Hepatocyte (in vitro differentiated cells): Measurements from ENCODE around the gene GDF11.

ENCODE experiments used
- EZH2 ChIP-seq: fragments of 200-600 bp; sonication (generic); IDR thresholded peaks from 2 replicates; pipeline ENCODE4 v1.6.1; 2016; ENCODE audit warnings: antibody characterized with exemption, mild to moderate bottlenecking, borderline replicate concordance
- TF ChIP-seq, protein P1 (sequence below): fragments of 200-600 bp; sonication (generic); IDR thresholded peaks from 2 replicates; pipeline ENCODE4 v1.5.1; 2016; ENCODE audit warnings: antibody characterized with exemption, mild to moderate bottlenecking; ENCODE audit not compliant: poor library complexity

DNA sequence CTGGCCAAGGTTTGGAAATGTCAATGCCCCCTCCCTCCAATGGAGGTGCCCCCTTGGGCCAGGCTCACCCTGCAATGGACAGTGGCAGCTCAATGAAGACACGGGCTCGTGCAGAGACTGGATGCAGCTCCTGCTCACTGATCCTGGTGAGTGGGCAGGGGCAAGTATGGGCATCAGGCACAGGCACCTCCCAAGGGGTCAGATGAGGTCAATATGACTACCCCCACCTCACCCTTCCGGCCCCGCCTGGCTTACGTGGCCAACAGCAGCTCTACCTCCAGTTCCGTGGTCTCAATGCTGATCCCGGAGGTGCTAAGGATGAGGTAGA lies 48.8 kb upstream of the GDF11 start:
- no peak for TF ChIP-seq EZH2
- TF ChIP-seq, protein P1, sequence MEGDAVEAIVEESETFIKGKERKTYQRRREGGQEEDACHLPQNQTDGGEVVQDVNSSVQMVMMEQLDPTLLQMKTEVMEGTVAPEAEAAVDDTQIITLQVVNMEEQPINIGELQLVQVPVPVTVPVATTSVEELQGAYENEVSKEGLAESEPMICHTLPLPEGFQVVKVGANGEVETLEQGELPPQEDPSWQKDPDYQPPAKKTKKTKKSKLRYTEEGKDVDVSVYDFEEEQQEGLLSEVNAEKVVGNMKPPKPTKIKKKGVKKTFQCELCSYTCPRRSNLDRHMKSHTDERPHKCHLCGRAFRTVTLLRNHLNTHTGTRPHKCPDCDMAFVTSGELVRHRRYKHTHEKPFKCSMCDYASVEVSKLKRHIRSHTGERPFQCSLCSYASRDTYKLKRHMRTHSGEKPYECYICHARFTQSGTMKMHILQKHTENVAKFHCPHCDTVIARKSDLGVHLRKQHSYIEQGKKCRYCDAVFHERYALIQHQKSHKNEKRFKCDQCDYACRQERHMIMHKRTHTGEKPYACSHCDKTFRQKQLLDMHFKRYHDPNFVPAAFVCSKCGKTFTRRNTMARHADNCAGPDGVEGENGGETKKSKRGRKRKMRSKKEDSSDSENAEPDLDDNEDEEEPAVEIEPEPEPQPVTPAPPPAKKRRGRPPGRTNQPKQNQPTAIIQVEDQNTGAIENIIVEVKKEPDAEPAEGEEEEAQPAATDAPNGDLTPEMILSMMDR = no peak
